HG02852 (cell line): ENCODE data around the gene GAS2L2.

Experiments used
- ATAC-seq: cut with Tn5 transposase; IDR thresholded peaks from one replicate; pipeline ENCODE4 v1.9.1; 2021; ENCODE audit warnings: mild to moderate bottlenecking, moderate library complexity; ENCODE audit not compliant: unreplicated experiment

Gene GAS2L2

GRCh38 chr17:35752945-35753764, at the start of gene GAS2L2:
Gene GAS2L2 (minus strand): TSS chr17:35753239. CDS start chr17:35752850, 389 bp downstream.
- no peak for ATAC-seq

GRCh38 chr17:35801583-35802224, 48.7 kb upstream of the GAS2L2 start:
- ATAC-seq, result no peak

GRCh38 chr17:35799942-35800341, 46.9 kb upstream of the GAS2L2 start:
- no peak for ATAC-seq

GRCh38 chr17:35797918-35798317, 44.9 kb upstream of the GAS2L2 start:
- ATAC-seq, result no peak

GRCh38 chr17:35797370-35797769, 44.3 kb upstream of the GAS2L2 start:
- ATAC-seq, result no peak

- no peak for ATAC-seq
Measured at GRCh38 chr17:35796942-35797341, 43.9 kb upstream of the GAS2L2 start.

- no peak for ATAC-seq
Measured at GRCh38 chr17:35795871-35796265, 42.8 kb upstream of the GAS2L2 start.

GRCh38 chr17:35795007-35795870, 42.2 kb upstream of the GAS2L2 start, which contains the start of gene MMP28:
Gene MMP28 (minus strand): TSS chr17:35795641. CDS start chr17:35795377, 264 bp downstream.
- ATAC-seq, result no peak

GRCh38 chr17:35793257-35793656, 40.2 kb upstream of the GAS2L2 start:
- ATAC-seq, result no peak

GRCh38 chr17:35791681-35792350, 38.8 kb upstream of the GAS2L2 start:
- ATAC-seq, result no peak

- no peak for ATAC-seq
Measured at GRCh38 chr17:35790841-35791240, 37.8 kb upstream of the GAS2L2 start.

- no peak for ATAC-seq
Measured at GRCh38 chr17:35788477-35789368, 35.7 kb upstream of the GAS2L2 start.

GRCh38 chr17:35786941-35787432, 33.9 kb upstream of the GAS2L2 start:
- no peak for ATAC-seq

- no peak for ATAC-seq
Measured at GRCh38 chr17:35784895-35785294, 31.9 kb upstream of the GAS2L2 start.

- ATAC-seq, result no peak
Measured at GRCh38 chr17:35780950-35781349, 27.9 kb upstream of the GAS2L2 start.

- ATAC-seq, result no peak
Measured at GRCh38 chr17:35778641-35779196, 25.7 kb upstream of the GAS2L2 start.

- no peak for ATAC-seq
Measured at GRCh38 chr17:35775583-35775982, 22.5 kb upstream of the GAS2L2 start.

GRCh38 chr17:35775039-35775438, 22.0 kb upstream of the GAS2L2 start:
- no peak for ATAC-seq

GRCh38 chr17:35774499-35774898, 21.5 kb upstream of the GAS2L2 start:
- ATAC-seq, result no peak
